Mesothelial cell of epicardium (in vitro differentiated cells): ENCODE results near the gene TRAF4. TPM values are rescaled to one million over a fixed set of nuclear protein-coding genes. Genes with fewer than 3 reads are reported as not detected.

Experiments used
- DNase-seq, 2 experiments: peaks; one replicate each; pipeline ENCODE4 v3.0.0; 2021; ENCODE audit warnings: low spot score in 2 of 2; ENCODE audit not compliant: unreplicated experiment in 2 of 2
- H3K27ac Mint-ChIP-seq: 2 replicates; pipeline ENCODE4 v1.8.0; 2021; ENCODE audit warnings: mixed read lengths
- H3K27me3 Mint-ChIP-seq: 2 replicates; pipeline ENCODE4 v1.8.0; 2021; ENCODE audit warnings: low read depth, mixed read lengths
- H3K36me3 Mint-ChIP-seq: 2 replicates; pipeline ENCODE4 v1.8.0; 2021; ENCODE audit warnings: mixed read lengths
- H3K4me1 Mint-ChIP-seq: 2 replicates; pipeline ENCODE4 v1.8.0; 2021; ENCODE audit warnings: mixed read lengths
- H3K4me3 Mint-ChIP-seq: 2 replicates; pipeline ENCODE4 v1.8.0; 2021; ENCODE audit warnings: mild to moderate bottlenecking, moderate library complexity, mixed read lengths
- H3K9me3 Mint-ChIP-seq: 2 replicates; pipeline ENCODE4 v1.8.0; 2021; ENCODE audit warnings: mixed read lengths
- total RNA-seq: library from RNA; stranded (reverse); gene quantifications from 3 replicates; pipeline ENCODE4 v1.2.1, GENCODE V29; 2021
- TF ChIP-seq, protein P1 (sequence below): fragments of 200-600 bp; sonication (generic); IDR thresholded peaks from one replicate; pipeline ENCODE4 v1.5.0; 2021; ENCODE audit warnings: antibody characterized with exemption; ENCODE audit not compliant: unreplicated experiment

TRAF4 gene, protein sequence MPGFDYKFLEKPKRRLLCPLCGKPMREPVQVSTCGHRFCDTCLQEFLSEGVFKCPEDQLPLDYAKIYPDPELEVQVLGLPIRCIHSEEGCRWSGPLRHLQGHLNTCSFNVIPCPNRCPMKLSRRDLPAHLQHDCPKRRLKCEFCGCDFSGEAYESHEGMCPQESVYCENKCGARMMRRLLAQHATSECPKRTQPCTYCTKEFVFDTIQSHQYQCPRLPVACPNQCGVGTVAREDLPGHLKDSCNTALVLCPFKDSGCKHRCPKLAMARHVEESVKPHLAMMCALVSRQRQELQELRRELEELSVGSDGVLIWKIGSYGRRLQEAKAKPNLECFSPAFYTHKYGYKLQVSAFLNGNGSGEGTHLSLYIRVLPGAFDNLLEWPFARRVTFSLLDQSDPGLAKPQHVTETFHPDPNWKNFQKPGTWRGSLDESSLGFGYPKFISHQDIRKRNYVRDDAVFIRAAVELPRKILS
- total RNA-seq: 252 to 259 TPM (median 254 TPM) in 3 replicates

DNA sequence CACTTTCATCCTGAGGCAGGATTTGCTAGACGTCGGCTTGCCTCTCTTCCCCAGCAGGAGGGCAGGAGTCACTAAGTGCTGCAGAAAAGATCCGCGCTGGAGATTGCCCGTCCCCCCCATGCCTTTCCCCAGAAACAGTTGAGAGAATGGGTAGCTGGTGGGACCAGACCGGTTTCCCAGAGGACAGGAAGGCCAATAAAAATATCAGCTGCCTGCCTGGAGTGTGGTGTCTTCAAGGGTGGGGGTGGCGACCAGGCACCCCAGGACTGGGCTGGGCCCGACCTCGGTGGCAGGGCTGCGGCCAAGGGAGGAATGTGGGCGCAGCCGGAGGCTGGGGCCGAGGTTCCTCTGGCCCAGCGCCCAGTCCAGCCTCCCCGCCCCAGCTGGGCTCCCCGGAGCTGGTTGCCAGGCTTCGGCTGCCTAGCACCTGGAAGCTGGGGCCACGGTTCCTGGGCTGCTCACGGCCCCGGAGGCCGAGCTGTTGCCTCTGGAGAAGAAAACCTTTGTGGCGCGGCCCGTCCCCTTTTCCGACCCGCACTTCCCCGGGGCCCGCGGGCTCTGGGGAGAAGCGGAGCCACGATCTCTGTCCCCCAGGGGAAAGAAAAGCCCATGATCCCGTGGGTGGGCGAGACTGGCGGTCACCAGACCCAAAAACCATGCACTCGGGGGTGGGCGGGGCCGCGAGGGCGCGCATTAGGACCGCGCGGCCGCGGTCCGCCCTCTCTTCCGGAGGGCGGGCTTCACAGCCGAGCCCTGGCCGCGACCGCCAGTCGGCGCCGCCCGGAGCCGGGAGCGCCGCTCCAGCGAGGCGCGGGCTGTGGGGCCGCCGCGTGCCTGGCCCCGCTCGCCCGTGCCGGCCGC is at the start of gene TRAF4:
Gene TRAF4, plus strand, starts transcription at position 769 of the 861 bp plus-strand sequence. CDS start 102 bp downstream, outside the sequence.
- H3K27me3 Mint-ChIP-seq: no peaks in the 10 kb centered on the region
- H3K4me1 Mint-ChIP-seq: peaks cover 32% of the 10 kb centered on the region
- TF ChIP-seq, protein P1, sequence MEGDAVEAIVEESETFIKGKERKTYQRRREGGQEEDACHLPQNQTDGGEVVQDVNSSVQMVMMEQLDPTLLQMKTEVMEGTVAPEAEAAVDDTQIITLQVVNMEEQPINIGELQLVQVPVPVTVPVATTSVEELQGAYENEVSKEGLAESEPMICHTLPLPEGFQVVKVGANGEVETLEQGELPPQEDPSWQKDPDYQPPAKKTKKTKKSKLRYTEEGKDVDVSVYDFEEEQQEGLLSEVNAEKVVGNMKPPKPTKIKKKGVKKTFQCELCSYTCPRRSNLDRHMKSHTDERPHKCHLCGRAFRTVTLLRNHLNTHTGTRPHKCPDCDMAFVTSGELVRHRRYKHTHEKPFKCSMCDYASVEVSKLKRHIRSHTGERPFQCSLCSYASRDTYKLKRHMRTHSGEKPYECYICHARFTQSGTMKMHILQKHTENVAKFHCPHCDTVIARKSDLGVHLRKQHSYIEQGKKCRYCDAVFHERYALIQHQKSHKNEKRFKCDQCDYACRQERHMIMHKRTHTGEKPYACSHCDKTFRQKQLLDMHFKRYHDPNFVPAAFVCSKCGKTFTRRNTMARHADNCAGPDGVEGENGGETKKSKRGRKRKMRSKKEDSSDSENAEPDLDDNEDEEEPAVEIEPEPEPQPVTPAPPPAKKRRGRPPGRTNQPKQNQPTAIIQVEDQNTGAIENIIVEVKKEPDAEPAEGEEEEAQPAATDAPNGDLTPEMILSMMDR: no peak
- H3K27ac Mint-ChIP-seq: peak within 1 kb of the TSS; percentile 98
- H3K36me3 Mint-ChIP-seq: no peaks in the 10 kb centered on the region
- H3K4me3 Mint-ChIP-seq: peak within 1 kb of the TSS; percentile 89
- DNase-seq: peak; percentile 72 to 80
- H3K9me3 Mint-ChIP-seq: no peaks in the 10 kb centered on the region

DNA sequence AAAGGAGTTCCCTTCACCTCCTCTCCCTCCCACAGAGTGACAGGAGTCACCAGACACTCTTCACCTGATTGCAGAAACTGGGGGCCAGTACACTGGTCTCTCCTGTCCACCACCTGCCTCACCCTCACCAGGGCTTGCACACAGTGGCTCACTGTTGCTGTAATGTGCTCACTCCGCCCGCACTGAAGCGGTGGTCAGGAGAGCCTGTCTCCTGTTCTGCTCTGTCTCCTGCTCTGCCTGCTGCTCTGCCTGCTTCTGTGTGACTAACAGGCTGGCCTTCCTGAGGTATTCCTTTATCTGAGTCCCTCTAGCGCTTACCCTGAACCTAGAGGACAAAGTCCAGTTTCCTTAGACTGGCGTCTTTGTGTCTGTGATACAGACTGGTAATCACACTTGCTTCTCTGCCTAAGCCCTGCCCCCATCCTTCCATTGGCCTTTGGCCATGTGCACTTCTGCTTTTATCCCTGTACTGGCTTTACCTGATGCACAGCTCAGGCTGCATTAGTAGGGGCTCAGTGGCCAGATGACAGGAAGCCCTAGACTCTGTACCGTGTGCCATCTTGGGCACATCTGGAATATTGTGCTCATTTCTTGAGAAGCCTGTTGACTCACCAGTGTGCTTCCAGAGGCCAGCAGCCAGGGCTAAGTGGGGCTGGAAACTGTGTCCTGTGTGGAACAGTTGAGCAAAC is 45.4 kb upstream of the TRAF4 start:
- TF ChIP-seq, protein P1: no peak
- Mint-ChIP-seq H3K27ac (no peak overlapping the region), H3K4me3 (no peak overlapping the region), H3K27me3 (no peaks in the 10 kb centered on the region), H3K36me3 (peaks cover 50% of the 10 kb centered on the region), H3K9me3 (no peaks in the 10 kb centered on the region), H3K4me1 (no peaks in the 10 kb centered on the region)
- no peak for DNase-seq

DNA sequence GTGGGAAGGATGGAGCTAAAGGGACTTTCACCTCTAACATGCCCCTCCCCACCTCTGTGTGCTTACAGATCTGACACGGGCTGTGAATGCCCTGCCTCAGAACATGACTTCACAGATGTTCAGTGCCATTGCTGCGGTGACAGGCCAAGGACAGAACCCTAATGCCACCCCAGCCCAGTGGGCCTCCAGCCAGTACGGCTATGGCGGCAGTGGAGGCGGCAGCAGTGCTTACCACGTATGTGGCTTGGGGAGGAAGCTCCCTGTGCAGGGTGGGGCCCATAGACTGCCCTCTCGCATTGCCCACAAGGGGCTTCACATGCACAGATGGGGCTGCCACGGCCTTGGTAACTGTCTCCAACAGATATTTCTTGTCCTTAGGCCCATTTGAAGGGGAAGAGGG is 43.5 kb upstream of the TRAF4 start:
- no peak for DNase-seq
- TF ChIP-seq, protein P1: no peak
- H3K4me1 Mint-ChIP-seq: no peaks in the 10 kb centered on the region
- H3K27me3 Mint-ChIP-seq: no peaks in the 10 kb centered on the region
- no peak overlapping the region for H3K4me3 Mint-ChIP-seq
- H3K9me3 Mint-ChIP-seq: no peaks in the 10 kb centered on the region
- no peak overlapping the region for H3K27ac Mint-ChIP-seq
- H3K36me3 Mint-ChIP-seq: peaks cover 42% of the 10 kb centered on the region

DNA sequence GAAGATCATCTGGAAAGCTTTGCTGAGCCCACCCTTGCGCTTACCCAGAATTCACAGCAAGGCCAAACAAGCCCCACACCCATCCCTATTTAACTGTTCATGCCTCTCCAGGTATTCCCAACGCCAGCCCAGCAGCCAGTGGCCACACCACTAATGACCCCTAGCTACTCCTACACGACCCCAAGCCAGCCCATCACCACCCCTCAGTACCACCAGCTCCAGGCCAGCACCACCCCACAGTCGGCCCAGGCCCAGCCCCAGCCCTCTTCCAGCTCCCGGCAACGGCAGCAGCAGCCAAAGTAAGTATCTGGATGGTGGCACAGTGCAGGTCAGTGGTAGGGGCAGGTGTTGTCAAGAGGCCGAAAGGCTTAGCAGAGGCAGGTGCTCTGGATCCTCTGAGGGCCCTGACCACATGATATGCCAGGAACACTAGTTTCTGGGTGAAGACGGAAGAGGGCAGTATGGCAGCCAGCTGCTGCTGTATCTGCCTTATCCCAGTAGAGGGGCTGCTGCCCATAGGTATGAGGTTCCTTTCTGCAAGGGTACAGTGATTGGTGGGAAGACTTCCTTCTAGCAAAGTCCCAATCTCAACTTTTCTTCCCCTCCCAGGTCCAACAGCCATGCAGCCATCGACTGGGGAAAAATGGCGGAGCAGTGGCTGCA is 42.9 kb upstream of the TRAF4 start:
- Mint-ChIP-seq H3K4me3 (no peak overlapping the region), H3K9me3 (no peaks in the 10 kb centered on the region), H3K36me3 (peaks cover 41% of the 10 kb centered on the region), H3K27ac (no peak overlapping the region), H3K4me1 (no peaks in the 10 kb centered on the region), H3K27me3 (no peaks in the 10 kb centered on the region)
- DNase-seq: no peak
- TF ChIP-seq, protein P1: no peak
